WTC11 (cell line): ENCODE measurements around the gene SVEP1.

Experiments used
- MYBL2 ChIP-seq: sonication (generic); formaldehyde crosslinking; IDR thresholded peaks from 2 replicates; pipeline ENCODE4 v1.8.1; 2023; ENCODE audit warnings: mild to moderate bottlenecking, moderate library complexity, missing genetic modification reagents
- NFE2L1 ChIP-seq: sonication (generic); formaldehyde crosslinking; IDR thresholded peaks from 2 replicates; pipeline ENCODE4 v1.8.1; 2023; ENCODE audit warnings: missing genetic modification reagents
- TF ChIP-seq, protein P1 (sequence below): fragments of 200-600 bp; IDR thresholded peaks from 2 replicates; pipeline ENCODE4 v1.8.0; 2022; ENCODE audit warnings: antibody characterized with exemption

DNA sequence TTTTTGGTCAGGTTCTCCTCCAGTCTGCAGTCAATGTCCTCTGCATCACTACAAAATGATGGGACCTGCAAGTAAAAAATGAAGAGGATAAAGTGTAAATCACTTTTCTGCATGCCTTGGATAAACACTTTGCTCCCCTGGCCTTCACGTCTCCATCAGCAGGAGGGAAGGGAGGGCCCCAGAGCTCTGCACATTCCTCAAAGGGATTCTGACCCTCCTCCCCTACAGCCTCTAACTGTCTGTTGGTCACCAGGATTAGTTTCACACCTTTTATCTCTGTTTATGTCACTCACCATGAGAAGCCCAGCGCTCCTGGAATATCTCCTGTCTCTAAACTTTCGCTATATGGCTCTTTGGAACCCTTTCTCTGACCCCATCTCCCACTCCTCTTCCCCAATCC lies 103.3 kb downstream of the SVEP1 start:
- TF ChIP-seq, protein P1, sequence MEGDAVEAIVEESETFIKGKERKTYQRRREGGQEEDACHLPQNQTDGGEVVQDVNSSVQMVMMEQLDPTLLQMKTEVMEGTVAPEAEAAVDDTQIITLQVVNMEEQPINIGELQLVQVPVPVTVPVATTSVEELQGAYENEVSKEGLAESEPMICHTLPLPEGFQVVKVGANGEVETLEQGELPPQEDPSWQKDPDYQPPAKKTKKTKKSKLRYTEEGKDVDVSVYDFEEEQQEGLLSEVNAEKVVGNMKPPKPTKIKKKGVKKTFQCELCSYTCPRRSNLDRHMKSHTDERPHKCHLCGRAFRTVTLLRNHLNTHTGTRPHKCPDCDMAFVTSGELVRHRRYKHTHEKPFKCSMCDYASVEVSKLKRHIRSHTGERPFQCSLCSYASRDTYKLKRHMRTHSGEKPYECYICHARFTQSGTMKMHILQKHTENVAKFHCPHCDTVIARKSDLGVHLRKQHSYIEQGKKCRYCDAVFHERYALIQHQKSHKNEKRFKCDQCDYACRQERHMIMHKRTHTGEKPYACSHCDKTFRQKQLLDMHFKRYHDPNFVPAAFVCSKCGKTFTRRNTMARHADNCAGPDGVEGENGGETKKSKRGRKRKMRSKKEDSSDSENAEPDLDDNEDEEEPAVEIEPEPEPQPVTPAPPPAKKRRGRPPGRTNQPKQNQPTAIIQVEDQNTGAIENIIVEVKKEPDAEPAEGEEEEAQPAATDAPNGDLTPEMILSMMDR: no peak
- no peak for TF ChIP-seq NFE2L1 (CRISPR knock-in tag)
- TF ChIP-seq MYBL2: no peak
